DMS153 (cell line): ENCODE results near the gene ABCB8.

ENCODE experiments used
- DNase-seq: peaks from one replicate; lab custom pipeline; 2025; lab: John Stamatoyannopoulos, UW

Gene ABCB8

DNA sequence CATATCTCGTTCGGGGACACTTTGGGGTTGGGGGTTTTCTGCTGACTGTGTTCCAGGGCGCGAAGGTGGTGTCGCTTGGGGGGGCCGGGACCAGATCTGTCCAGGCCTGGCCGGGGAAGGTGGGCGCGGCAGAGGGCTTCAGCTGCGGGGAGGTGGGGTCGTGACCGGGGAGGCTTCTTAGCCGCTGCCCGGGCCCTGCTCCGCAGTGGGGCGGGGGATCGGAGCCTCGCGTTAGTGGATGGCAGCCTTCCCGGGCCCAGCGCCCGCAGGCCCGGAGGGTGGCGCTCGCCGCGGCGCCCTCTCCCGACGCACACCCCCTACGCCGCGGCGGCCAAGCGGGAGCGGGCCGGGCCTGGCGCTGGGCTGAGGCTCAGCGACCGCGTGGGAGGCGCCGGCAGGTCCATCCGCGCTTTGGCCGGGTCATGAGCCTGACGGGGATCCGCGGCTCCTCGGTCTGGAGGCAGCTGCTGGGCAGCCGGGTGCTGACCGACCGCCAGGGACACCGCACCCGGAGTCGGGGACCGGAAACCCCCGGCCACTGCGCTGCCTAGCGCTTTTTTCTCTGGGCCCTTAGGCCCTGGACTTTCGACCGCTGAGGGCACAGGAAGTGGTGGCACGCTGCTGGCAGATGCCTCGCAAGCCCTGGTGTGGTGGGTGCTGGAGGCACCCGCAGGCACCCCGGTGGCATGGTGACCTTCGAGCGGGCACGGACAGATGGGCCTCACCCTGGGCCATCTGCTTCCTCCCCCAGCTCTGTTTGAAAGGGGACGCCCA lies 59.2 kb downstream of the ABCB8 start:
- DNase-seq, result no peak

- no peak for DNase-seq
These were observed 60.0 kb downstream of the ABCB8 start for GRCh38 chr7:151088019-151088855.

- no peak for DNase-seq
These were observed 60.8 kb downstream of the ABCB8 start for GRCh38 chr7:151088856-151089699.

DNA sequence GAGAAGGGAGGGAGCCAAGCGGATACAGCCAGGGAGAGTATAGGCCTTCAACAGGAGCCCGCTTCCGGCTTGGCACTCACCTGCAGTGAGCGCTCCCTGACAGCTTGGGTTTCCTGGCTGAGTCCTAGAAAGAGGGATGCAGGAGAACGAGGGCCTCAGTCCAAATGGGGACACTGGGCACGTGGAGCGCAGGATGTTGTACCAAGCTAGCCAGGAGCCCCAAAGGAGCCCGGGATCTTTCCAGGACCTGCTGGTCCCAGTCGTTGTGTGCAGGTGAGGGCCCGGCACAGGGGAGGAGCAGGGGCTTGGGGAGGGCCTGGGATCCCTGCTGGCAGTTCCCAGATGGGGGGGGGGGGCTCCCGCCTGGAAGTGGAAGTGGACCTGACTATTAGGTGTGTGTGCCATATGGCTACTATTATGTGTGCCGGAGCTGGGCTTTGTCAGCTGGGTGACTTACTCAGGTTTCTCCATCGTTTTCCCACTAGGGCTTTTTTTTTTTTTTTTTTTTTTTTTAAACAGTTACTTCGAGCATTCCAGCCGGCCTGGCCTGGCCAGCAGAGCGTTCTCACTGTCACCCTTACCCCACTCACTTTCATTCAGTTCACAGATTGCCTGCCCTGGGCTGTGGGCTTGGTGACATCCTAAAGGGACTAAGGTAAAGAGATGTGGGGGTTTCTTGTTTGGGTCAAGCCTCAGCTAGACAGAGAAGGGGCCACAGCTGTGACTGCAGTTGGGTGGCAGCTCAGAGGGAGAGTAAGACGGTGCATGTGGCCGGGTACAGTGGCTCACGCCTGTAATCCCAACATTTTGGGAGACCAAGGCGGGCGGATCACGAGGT lies 61.9 kb downstream of the ABCB8 start:
- no peak for DNase-seq

DNA sequence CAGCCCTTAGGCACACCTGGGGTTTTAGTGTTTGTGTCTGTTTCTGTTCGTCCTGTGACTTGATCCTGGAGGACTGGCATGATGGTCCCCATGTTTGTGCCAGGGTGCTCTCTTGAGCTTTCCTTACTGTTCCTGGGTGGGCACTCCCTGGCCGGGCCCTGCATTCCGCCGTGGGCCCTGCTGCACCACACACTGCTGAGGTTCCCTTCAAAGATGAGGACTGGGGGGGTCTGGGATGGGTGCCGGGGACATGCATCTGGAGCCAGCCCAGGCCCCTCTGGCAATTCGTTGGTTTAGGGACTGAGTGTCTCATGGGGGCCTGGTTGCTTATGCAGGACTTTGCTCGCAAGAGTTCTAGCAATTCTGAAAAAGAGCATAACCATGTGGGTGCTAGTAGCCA lies 62.8 kb downstream of the ABCB8 start:
- no peak for DNase-seq

DNA sequence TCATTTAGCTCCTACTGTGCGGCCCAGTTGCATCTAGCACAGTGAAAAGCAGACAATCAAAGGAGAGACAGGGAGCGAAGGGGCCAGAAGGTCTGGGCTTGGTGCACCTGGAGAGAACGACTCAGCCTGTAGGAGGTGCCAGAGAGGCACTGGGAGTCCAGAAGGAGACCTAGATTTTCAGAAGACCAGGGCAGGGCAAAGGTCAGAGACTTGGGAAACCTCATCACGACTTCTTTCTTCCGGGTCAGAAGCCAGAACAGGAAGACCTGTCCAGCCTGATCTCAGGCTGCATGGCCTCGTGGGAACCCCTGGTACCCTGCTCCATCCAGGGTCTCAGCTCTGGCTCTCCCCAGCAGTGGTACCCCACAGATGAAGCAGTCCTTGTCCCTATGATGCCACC lies 63.2 kb downstream of the ABCB8 start:
- no peak for DNase-seq

- no peak for DNase-seq
These were observed 63.7 kb downstream of the ABCB8 start for GRCh38 chr7:151091988-151092387.

DNA sequence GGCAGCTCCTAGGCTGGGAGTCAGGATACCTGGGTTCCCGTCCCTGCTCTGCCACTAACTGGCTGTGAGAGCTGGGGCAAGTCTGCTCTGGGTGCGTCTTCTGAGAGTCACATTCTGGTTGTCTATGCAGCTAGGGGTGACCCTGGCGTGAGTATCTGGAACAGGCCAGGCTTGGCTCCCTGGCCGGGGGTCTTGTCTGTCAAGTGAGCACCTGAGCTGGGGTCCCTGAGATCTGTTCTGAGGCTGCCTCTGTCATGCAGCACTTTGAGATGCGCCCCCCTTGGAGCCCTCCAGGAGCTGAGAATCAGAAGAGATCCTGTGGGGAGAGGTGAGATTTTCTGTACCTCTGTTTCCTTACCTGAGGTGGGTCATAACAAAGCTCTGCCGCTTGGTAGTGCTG lies 65.5 kb downstream of the ABCB8 start:
- DNase-seq, result no peak

DNA sequence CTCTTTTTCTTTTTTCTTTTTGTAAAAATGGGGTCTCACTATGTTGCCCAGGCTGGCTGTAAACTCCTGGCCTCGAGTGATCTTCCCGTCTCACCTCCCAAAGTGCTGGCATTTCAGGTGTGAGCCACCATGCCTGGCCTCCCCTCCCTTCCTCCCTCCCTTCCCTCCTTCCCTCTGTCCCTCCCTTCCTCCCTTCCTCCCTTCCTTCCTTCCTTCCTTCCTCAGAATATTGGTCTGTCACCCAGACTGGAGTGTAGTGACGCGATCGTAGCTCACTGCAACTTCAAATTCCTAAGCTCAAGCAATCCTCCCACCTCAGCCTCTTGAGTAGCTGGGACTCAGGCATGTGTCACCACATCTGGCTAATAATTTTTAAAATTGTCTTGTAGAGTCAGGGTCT lies 66.4 kb downstream of the ABCB8 start:
- DNase-seq, result no peak

DNA sequence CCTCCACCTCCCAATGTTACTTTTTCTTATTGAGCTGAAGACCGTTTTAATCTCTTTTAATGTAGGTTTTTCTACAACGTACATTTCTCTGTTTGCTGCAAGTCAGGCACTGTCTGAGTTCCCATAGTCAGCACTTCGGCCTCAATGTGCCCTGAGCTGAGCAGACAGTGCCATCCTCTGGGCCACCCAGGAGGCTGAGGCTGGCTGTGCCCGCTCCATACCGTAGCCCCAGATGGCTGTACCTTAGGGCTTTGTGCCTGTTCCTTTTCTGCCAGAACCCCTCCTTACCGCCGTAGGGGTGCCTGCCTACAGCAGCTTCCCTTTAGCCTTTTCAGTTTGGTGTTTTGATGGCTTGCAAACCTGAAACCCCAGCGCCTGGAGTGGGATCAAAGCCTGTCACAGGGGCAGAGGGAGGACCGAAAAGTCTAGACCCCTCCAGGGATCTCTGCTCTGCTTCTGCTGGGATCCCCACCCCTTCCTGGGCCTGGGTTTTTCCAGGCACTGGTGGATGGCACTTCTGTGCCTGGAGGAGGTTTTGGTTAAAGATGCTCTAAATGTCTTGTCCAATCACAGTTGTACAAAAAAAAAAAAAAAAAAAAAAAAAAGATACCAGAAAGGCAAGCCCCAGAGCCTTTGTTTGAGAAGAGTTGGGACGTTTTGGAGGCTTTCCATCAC lies 67.0 kb downstream of the ABCB8 start:
- DNase-seq, result no peak

DNA sequence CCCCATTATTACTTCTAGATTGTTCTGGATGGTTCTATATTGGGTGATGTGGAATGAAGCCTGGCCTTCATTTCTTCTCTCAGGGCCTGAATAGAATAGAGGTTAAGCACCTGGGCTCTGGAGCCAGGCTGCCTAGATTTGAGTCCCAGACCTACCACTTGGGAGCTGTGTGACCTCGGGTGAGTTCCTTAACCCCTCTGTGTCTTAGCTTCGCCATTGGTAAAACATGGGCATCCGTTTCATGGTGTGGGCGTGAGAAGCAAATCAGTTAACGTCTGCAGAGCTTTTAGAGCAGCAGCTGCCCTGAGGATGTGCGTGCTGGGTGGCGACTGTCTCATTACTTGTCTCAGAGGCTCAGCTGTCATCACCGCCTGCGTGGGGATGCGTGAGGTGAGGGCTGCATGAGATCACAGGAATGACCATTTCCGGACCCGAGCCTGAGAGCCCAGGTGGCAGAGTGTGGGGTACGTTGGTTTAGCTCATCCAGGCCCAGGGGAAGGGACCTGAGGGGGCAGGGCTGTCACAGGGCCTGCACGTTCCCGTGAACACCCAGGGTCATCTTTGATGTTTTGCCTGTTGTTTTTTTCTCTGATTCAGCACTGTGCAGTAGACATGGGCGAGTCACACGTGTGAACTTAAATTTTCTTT lies 67.7 kb downstream of the ABCB8 start:
- no peak for DNase-seq
